Measurements from ENCODE around the gene BICD1.

BICD1 gene

GRCh38 chr12:32407795-32408194 is 301.1 kb downstream of the BICD1 start:
- DNase-seq (ENCODE audit: low read depth), result no peak

- no peak for DNase-seq (ENCODE audit: low read depth)
These were observed 306.8 kb downstream of the BICD1 start for GRCh38 chr12:32413412-32413811.

GRCh38 chr12:32418221-32418620 is 311.6 kb downstream of the BICD1 start:
- DNase-seq (ENCODE audit: low read depth), result no peak

GRCh38 chr12:32418903-32419519 is 312.4 kb downstream of the BICD1 start:
- DNase-seq (ENCODE audit: low read depth), result no peak

GRCh38 chr12:32419520-32419960 is 312.9 kb downstream of the BICD1 start:
- DNase-seq (ENCODE audit: low read depth), result no peak

GRCh38 chr12:32420356-32420755 is 313.7 kb downstream of the BICD1 start:
- no peak for DNase-seq (ENCODE audit: low read depth)

- DNase-seq (ENCODE audit: low read depth), result no peak
These were observed 316.9 kb downstream of the BICD1 start for GRCh38 chr12:32423559-32423958.

- no peak for DNase-seq (ENCODE audit: low read depth)
These were observed 324.4 kb downstream of the BICD1 start for GRCh38 chr12:32431025-32431424.
